Esophagus mucosa (tissue), 1 donor: ENCODE data around the gene PRSS33. TPM values are rescaled to one million over a fixed set of nuclear protein-coding genes. Genes with fewer than 3 reads are reported as not detected.

Source experiments
- ATAC-seq: fragments of 200-7000 bp; cut with Tn5 transposase; one replicate; pipeline ENCODE4 v1.9.1; 2020
- total RNA-seq: library from RNA; stranded (reverse); gene quantifications from one replicate; pipeline ENCODE4 v1.2.4, GENCODE V29; 2023
- donor health status: DM: yes; HTN: yes; CAD: no.

The PRSS33 gene, protein sequence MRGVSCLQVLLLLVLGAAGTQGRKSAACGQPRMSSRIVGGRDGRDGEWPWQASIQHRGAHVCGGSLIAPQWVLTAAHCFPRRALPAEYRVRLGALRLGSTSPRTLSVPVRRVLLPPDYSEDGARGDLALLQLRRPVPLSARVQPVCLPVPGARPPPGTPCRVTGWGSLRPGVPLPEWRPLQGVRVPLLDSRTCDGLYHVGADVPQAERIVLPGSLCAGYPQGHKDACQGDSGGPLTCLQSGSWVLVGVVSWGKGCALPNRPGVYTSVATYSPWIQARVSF
- total RNA-seq, result not detected

- ATAC-seq, result no peak
Measured at GRCh38 chr16:2787406-2787805, at the start of gene PRSS33. Gene PRSS33 (minus strand): TSS chr16:2787560. CDS start chr16:2786547, 1,013 bp downstream.

DNA sequence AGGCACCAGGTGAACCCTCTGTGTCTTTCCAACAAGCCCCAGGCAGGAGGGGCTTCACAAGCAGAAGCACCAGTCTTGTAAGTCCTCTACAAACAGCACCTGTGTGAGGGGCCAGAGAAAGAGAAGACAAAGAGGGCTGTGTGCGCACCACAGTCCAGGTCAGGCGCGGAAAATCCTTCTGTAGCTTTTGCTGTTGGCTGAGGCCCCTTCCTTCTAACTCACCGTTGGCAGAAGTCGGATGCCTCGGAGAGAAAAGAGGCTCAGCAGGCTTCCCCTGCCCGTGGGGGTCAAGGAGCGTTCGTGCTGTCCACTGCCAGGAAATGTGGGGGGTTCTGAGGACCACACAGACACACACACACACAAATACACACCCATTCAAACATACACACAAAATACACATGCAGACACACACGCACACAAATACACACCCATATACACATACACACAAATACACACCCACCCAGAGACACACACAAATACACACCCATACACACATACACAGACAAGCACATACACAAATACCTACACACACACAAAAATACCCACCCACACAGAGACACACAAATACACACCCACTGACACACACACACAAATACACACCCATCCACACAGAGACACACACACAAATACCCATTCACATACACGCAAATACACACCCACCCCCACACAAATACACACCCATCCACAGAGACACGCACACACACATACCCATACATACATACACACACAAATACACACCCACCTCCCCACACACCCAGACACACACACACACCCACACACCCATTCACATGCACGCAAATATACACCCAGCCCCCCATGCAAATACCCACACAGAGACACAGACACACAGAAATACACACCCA, 49.5 kb upstream of the PRSS33 start:
- ATAC-seq, result no peak

DNA sequence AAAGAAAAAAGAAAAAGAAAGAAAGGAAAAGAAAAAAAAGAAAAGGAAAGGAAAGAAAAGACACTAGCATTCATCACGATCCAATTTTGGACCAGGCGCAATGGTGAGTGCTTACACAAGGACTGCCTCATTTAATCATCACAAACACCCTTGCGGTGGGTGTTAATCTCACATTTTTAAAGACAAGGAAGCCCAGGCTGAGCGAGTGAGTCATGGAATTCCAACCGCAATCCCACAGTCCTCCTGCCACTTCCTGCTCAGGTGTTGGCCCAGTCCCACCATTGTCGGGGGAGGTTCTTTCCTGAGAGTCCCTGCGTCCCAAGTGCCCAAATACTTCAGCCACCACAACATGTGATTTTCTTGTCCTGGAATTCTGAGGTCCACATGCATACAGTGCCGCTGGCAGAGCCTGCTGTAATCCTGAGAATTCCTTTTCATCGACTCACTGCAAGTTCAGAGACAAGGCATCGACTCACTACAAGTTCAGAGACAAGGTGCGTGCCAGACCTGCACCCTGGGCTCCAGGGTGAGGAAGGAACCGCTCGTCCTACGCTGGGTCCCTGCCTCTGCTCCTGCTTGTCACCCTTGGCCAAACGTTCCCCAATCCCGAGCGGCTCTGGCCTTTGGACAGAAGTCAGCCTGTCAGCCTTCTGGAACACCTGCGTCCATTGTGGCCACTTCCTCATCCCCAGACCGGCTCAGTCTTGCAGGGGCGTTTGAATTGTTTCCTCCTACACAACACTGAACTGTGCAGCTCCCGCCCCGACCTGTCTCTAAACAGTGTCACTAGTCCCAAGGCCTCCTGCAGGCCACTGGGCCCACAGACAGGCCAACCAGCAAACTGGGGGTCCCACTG, 48.5 kb upstream of the PRSS33 start:
- ATAC-seq, result peak; percentile 61

DNA sequence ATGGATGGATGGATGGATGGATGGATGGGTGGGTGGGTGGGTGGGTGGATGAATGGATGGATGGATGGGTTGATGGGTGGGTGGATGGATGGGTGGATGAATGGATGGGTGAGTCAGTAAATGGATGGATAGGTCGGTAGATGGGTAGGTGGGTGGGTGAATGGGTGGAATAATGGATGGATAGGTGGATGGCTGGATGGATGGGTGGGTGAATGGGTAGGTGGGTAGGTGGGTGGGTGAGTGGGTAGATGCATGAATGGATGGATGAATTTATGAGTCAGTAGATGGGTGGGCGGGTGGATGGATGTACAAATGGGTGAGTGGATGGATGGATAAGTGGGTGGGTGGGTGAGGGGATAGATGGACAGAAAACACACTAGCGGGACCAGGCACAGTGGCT, 47.6 kb upstream of the PRSS33 start:
- ATAC-seq, result no peak

- no peak for ATAC-seq
Measured at GRCh38 chr16:2833776-2834175, 46.4 kb upstream of the PRSS33 start.

GRCh38 chr16:2831203-2831602, 43.8 kb upstream of the PRSS33 start:
- no peak for ATAC-seq

DNA sequence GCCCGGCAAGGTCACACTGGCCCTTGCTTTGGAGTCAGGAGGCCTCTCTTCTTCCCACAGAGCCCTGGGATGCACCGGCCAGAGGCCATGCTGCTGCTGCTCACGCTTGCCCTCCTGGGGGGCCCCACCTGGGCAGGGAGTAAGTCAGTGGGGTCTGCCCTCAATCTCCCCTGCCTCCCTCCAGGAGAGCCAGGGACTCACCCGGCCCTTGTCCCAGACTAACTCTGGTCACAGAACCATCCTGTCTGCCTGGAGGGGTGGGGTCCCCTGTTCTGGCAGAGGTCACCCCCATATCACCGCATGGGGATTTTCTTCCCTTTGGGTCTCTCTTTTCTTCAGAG, 43.0 kb upstream of the PRSS33 start:
- ATAC-seq, result no peak

- ATAC-seq, result peak; percentile 55
Measured at GRCh38 chr16:2829501-2830354, 42.4 kb upstream of the PRSS33 start, which contains the start of gene ZG16B. Gene ZG16B (plus strand): TSS chr16:2830303. CDS start chr16:2830442, 139 bp downstream.

- ATAC-seq, result no peak
Measured at GRCh38 chr16:2828876-2829430, 41.6 kb upstream of the PRSS33 start.

DNA sequence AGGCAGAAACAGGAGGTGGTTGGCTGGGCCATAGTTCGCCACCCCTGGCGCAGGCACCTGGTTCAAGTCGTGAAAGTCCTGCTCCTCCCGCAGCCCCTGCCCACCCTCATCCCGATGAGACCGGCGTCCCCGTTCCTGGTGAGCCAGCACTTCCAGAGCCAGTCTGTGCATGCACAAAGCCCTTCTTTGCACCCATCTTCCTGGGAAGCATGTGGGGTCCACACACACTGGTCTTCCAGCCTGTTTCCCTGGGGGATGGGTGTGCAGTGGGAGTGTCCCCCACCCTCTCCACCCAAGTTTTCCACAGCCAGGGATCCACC, 41.1 kb upstream of the PRSS33 start:
- ATAC-seq, result no peak

GRCh38 chr16:2827831-2828520, 40.6 kb upstream of the PRSS33 start:
- no peak for ATAC-seq

- ATAC-seq, result peak; percentile 5
Measured at GRCh38 chr16:2827374-2827791, 40.0 kb upstream of the PRSS33 start.

GRCh38 chr16:2826591-2827373, 39.4 kb upstream of the PRSS33 start:
- peak; percentile 8 for ATAC-seq

- ATAC-seq, result no peak
Measured at GRCh38 chr16:2825906-2826305, 38.5 kb upstream of the PRSS33 start.

DNA sequence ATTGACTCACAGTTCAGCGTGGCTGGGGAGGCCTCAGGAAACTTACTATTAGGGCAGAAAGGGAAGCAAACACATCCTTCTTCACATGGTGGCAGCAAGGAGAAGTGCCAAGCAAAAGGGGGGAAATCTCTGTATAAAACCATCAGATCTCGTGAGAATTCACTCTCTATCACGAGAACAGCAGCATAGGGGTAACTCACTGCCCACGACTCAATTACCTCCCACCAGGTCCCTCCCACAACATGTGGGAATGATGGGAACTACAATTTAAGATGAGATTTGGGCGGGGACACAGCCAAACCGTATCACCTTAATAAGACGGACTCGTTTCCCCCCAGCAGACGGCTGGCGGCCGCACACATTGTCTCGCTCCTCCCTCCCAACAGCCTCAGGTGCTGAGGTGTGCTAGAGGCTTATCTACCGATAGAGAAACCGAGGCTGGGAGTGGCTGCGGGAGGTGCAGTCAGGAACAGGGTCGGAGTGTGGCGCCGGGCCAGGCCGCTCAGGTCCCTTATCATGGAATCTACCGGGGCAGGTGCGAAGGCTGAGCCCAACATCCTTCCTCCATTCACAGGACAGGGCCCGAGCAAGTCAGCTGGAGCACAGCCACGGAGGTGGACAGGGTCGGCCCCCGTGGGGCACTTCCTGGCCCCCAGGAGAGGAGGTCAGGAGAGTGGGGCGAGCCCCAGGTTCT, 37.8 kb upstream of the PRSS33 start:
- ATAC-seq, result no peak

DNA sequence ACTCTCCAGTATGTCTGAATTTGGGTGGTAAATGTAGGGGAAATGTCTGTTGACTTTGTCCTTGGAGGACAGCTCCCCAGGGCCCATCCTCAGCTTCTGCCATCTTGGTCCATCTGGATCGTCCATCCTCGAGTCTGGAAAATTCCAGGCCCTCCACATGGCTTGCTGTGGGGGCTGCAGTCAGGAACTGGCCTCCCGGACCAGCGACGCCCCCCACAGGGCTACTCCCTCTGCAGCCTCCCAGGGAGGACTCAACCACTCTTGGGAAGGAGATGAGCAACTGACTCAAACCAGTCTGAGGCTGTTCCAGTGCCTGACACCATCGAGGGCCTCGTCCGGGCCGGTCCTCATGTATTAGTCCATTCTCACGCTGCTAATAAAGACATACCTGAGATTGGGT, 37.3 kb upstream of the PRSS33 start:
- ATAC-seq, result no peak

DNA sequence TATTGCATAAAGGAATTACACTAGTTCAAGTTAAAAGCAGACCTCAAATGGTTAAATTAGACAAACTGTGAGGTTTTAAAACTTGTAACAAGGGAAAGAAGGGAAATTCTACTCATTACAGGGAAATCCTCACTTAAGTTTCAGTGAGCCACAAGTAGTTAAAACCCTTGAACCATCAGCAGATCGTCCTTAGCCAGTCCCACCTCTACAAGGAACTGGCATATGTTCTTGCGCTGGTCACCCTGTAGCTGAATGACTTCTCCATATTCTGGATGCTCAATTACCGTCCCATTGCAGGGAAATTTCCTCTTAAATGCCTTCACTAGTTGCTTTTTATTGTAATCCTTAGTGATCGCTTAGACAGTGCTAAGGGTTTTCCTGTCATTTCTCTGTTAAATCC, 35.1 kb upstream of the PRSS33 start:
- no peak for ATAC-seq

- no peak for ATAC-seq
Measured at GRCh38 chr16:2822158-2822495, 34.8 kb upstream of the PRSS33 start.

DNA sequence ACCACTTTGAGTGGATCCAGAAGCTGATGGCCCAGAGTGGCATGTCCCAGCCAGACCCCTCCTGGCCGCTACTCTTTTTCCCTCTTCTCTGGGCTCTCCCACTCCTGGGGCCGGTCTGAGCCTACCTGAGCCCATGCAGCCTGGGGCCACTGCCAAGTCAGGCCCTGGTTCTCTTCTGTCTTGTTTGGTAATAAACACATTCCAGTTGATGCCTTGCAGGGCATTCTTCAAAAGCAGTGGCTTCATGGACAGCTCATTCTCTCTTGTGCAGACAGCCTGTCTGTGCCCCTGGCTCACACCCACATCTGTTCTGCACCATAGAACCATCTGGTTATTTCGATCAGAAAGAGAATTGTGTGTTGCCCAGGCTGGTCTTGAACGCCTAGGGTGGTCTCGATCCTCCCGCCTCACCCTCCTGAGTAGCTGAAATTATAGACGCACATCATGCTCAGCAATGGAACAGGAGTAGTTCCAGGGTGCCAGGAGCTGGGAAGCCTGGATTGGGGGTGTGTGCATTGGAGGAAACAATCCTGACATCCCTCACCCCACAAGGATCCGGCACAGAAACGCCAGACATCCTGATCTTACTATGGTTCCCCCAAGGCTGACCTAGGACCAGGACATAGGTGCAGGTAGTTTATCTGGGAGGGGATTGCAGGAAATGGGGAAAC, 34.3 kb upstream of the PRSS33 start:
- ATAC-seq, result no peak
